H9 (cell line): ENCODE results near the gene TRIM50. TPM values are rescaled to one million over a fixed set of nuclear protein-coding genes. Genes with fewer than 3 reads are reported as not detected.

Experiments
- DNase-seq: peaks from one replicate; pipeline ENCODE4 v3.0.0-alpha.2; 2017
- H2AFZ ChIP-seq: one replicate; pipeline ENCODE4 v1.6.1; 2013; ENCODE audit warnings: mild to moderate bottlenecking, low read length, control low read depth, moderate library complexity
- H2AK5ac ChIP-seq: 2 replicates; pipeline ENCODE4 v1.6.1; 2013; ENCODE audit warnings: low read length, control low read depth, mixed read lengths; ENCODE audit not compliant: insufficient read length
- H2BK120ac ChIP-seq: one replicate; pipeline ENCODE4 v1.6.1; 2013; ENCODE audit warnings: low read depth, mild to moderate bottlenecking, low read length, control low read depth, inconsistent platforms; ENCODE audit not compliant: poor library complexity, severe bottlenecking
- H2BK12ac ChIP-seq: 2 replicates; pipeline ENCODE4 v1.6.1; 2013; ENCODE audit warnings: low read length, control low read depth, mixed read lengths, low read depth; ENCODE audit not compliant: insufficient read length
- H2BK15ac ChIP-seq: 2 replicates; pipeline ENCODE4 v1.6.1; 2013; ENCODE audit warnings: low read depth, low read length, control low read depth
- H2BK20ac ChIP-seq: one replicate; pipeline ENCODE4 v1.6.1; 2013; ENCODE audit warnings: low read depth, mild to moderate bottlenecking, low read length, control low read depth, inconsistent platforms; ENCODE audit not compliant: poor library complexity, severe bottlenecking
- H2BK5ac ChIP-seq: 2 replicates; pipeline ENCODE4 v1.6.1; 2013; ENCODE audit warnings: low read length, control low read depth, mixed read lengths; ENCODE audit not compliant: insufficient read length
- H3K14ac ChIP-seq: 2 replicates; pipeline ENCODE4 v1.6.1; 2013; ENCODE audit warnings: low read length, control low read depth; ENCODE audit not compliant: insufficient read depth
- H3K18ac ChIP-seq: 2 replicates; pipeline ENCODE4 v1.6.1; 2013; ENCODE audit warnings: low read depth, mild to moderate bottlenecking, mixed read lengths, low read length, control low read depth; ENCODE audit not compliant: insufficient read length
- H3K23ac ChIP-seq: 2 replicates; pipeline ENCODE4 v1.6.1; 2013; ENCODE audit warnings: low read length, control low read depth, mixed read lengths, low read depth; ENCODE audit not compliant: insufficient read length
- H3K23me2 ChIP-seq: 2 replicates; pipeline ENCODE4 v1.6.1; 2013; ENCODE audit warnings: low read depth, mild to moderate bottlenecking, mixed read lengths, low read length, control low read depth; ENCODE audit not compliant: insufficient read length, poor library complexity, severe bottlenecking
- H3K27ac ChIP-seq: 2 replicates; pipeline ENCODE4 v1.5.1; 2013; ENCODE audit warnings: low read length, control low read depth, mixed read lengths, low read depth; ENCODE audit not compliant: insufficient read length
- H3K27me3 ChIP-seq: 2 replicates; pipeline ENCODE4 v1.6.1; 2013; ENCODE audit warnings: low read length, control low read depth, inconsistent platforms; ENCODE audit not compliant: insufficient read depth
- H3K4ac ChIP-seq: 2 replicates; pipeline ENCODE4 v1.6.1; 2013; ENCODE audit warnings: low read depth, mild to moderate bottlenecking, control low read depth, inconsistent platforms, low read length, moderate library complexity
- H3K4me1 ChIP-seq: 2 replicates; pipeline ENCODE4 v1.6.1; 2013; ENCODE audit warnings: low read length, control low read depth, inconsistent platforms; ENCODE audit not compliant: insufficient read depth
- H3K4me2 ChIP-seq: 2 replicates; pipeline ENCODE4 v1.6.1; 2013; ENCODE audit warnings: low read length, control low read depth, mixed read lengths; ENCODE audit not compliant: insufficient read length, insufficient read depth
- H3K56ac ChIP-seq: 2 replicates; pipeline ENCODE4 v1.6.1; 2013; ENCODE audit warnings: low read depth, mild to moderate bottlenecking, mixed read lengths, low read length, control low read depth; ENCODE audit not compliant: insufficient read length
- H3K79me1 ChIP-seq: 2 replicates; pipeline ENCODE4 v1.6.1; 2013; ENCODE audit warnings: low read depth, mild to moderate bottlenecking, moderate library complexity, low read length, control low read depth, inconsistent platforms; ENCODE audit not compliant: insufficient read depth, poor library complexity, severe bottlenecking
- H3K79me2 ChIP-seq: 2 replicates; pipeline ENCODE4 v1.6.1; 2013; ENCODE audit warnings: low read length, control low read depth, inconsistent platforms; ENCODE audit not compliant: insufficient read depth
- H3K9ac ChIP-seq: 2 replicates; pipeline ENCODE4 v1.6.1; 2013; ENCODE audit warnings: low read length, control low read depth, mixed read lengths; ENCODE audit not compliant: insufficient read length; ENCODE audit errors: extremely low read depth
- H3K9me3 ChIP-seq: one replicate; pipeline ENCODE4 v1.6.1; 2013; ENCODE audit warnings: low read depth, low read length, inconsistent platforms; ENCODE audit not compliant: control insufficient read depth
- H3T11ph ChIP-seq: one replicate; pipeline ENCODE4 v1.6.1; 2013; ENCODE audit warnings: mild to moderate bottlenecking, low read length, control low read depth, inconsistent platforms
- H4K20me1 ChIP-seq: one replicate; pipeline ENCODE4 v1.6.1; 2013; ENCODE audit not compliant: control insufficient read depth, insufficient read length, insufficient read depth
- H4K5ac ChIP-seq: 2 replicates; pipeline ENCODE4 v1.6.1; 2013; ENCODE audit warnings: low read depth, mild to moderate bottlenecking, mixed read lengths, low read length, control low read depth; ENCODE audit not compliant: insufficient read length
- H4K8ac ChIP-seq: replicated peaks from 2 replicates; pipeline ENCODE4 v1.6.1; 2013; ENCODE audit warnings: low read length, control low read depth, mixed read lengths, low read depth; ENCODE audit not compliant: insufficient read length
- H4K91ac ChIP-seq: 2 replicates; pipeline ENCODE4 v1.6.1; 2013; ENCODE audit warnings: low read depth, mild to moderate bottlenecking, moderate library complexity, mixed read lengths, low read length, control low read depth; ENCODE audit not compliant: insufficient read length
- H3K27ac Mint-ChIP-seq, 3 experiments: 2 replicates in 2 of 3; 3 replicates in 1 of 3; pipeline ENCODE4 v1.8.0; 2020 to 2021; ENCODE audit warnings: mixed read lengths in 3 of 3, mild to moderate bottlenecking in 1 of 3, moderate library complexity in 1 of 3
- H3K27me3 Mint-ChIP-seq: 2 replicates; pipeline ENCODE4 v1.8.0; 2021; ENCODE audit warnings: low read depth, mild to moderate bottlenecking, moderate library complexity, mixed read lengths
- H3K36me3 Mint-ChIP-seq, 3 experiments: 2 replicates in 2 of 3; 3 replicates in 1 of 3; pipeline ENCODE4 v1.8.0; 2020 to 2021; ENCODE audit warnings: low read depth in 3 of 3, mixed read lengths in 3 of 3; ENCODE audit not compliant: insufficient read depth in 1 of 3
- H3K4me1 Mint-ChIP-seq, 2 experiments: 2 replicates each; pipeline ENCODE4 v1.8.0; 2020; ENCODE audit warnings: mixed read lengths in 2 of 2
- H3K4me3 Mint-ChIP-seq, 2 experiments: 2 replicates in 1 of 2; 3 replicates in 1 of 2; pipeline ENCODE4 v1.8.0; 2020 to 2021; ENCODE audit warnings: mild to moderate bottlenecking in 2 of 2, mixed read lengths in 2 of 2, moderate library complexity in 1 of 2
- H3K9me3 Mint-ChIP-seq, 2 experiments: 2 replicates in 1 of 2; 3 replicates in 1 of 2; pipeline ENCODE4 v1.8.0; 2020; ENCODE audit warnings: mild to moderate bottlenecking in 2 of 2, mixed read lengths in 2 of 2, moderate library complexity in 1 of 2
- CTCF ChIP-seq: fragments of 200-600 bp; sonication (generic); conservative IDR thresholded peaks from 3 replicates; pipeline ENCODE4 v1.8.0; 2021; ENCODE audit warnings: antibody characterized with exemption, mild to moderate bottlenecking
- WGBS: extraction: QIAGEN DNeasy Blood & Tissue Kit; methylation state at CpG from one replicate; pipeline ENCODE4 v1.1.7; 2013; ENCODE audit warnings: missing lambda C conversion rate, low lambda C conversion rate, mixed read lengths; ENCODE audit not compliant: insufficient read length; ENCODE audit errors: extremely low coverage; 5-methylcytosine and 5-hydroxymethylcytosine counted together
- total RNA-seq: library from RNA; stranded (reverse); gene quantifications from 2 replicates; pipeline ENCODE4 v1.2.1, GENCODE V29; 2021

Gene TRIM50
- total RNA-seq, 1 experiment from 2014 or later, result not detected

GRCh38 chr7:73358590-73359275 is 30.9 kb upstream of the TRIM50 start:
- H3K4me3 Mint-ChIP-seq, result no peak overlapping the region
- H3K9me3 Mint-ChIP-seq, result no peaks in the 10 kb centered on the region; a peak in 2 of 5 replicates
- no peak overlapping the region for H4K8ac ChIP-seq
- no peaks in the 10 kb centered on the region for H3K36me3 Mint-ChIP-seq
- H2BK12ac ChIP-seq, result no peak overlapping the region
- no peak for DNase-seq
- H3K9ac ChIP-seq, result no peak overlapping the region
- H3K4me2 ChIP-seq, result no peak overlapping the region
- no peaks in the 10 kb centered on the region; the same call in 1 of the 2 replicates for H3K4me1 ChIP-seq
- H3K23ac ChIP-seq, result no peak overlapping the region
- no CpG with 5 or more reads among the region's 21 CpGs for WGBS
- H2BK15ac ChIP-seq, result no peak overlapping the region
- no peak for TF ChIP-seq CTCF
- H3T11ph ChIP-seq, result no peak overlapping the region
- no peak overlapping the region for H2BK5ac ChIP-seq
- H3K23me2 ChIP-seq, result no peaks in the 10 kb centered on the region
- no peak overlapping the region for H4K91ac ChIP-seq
- H2AK5ac ChIP-seq, result no peak overlapping the region
- H2BK120ac ChIP-seq, result no peak overlapping the region
- no peak overlapping the region for H2AFZ ChIP-seq
- H3K18ac ChIP-seq, result no peak overlapping the region
- no peaks in the 10 kb centered on the region; the same call in none of the 2 replicates for H3K27me3 Mint-ChIP-seq
- H3K4me1 Mint-ChIP-seq, result peaks cover 9 to 13% of the 10 kb centered on the region in 2 experiments
- H3K9me3 ChIP-seq, result no peaks in the 10 kb centered on the region
- no peak overlapping the region for H3K27ac Mint-ChIP-seq
- no peaks in the 10 kb centered on the region for H3K79me1 ChIP-seq
- no peak overlapping the region for H3K14ac ChIP-seq
- H4K20me1 ChIP-seq, result no peaks in the 10 kb centered on the region
- no peak overlapping the region for H4K5ac ChIP-seq
- no peak overlapping the region for H3K27ac ChIP-seq
- no peak overlapping the region for H3K4ac ChIP-seq
- H3K27me3 ChIP-seq, result no peaks in the 10 kb centered on the region
- no peak overlapping the region for H3K56ac ChIP-seq
- no peak overlapping the region for H2BK20ac ChIP-seq
- H3K79me2 ChIP-seq, result no peaks in the 10 kb centered on the region
